ENCODE data around the gene RBP4.

GRCh38 chr10:93620925-93621324 lies 19.9 kb upstream of the RBP4 start:
- TF ChIP-seq CTCF (IDR thresholded peaks at IDR 0.05) (no peak), TAF1 (IDR thresholded peaks at IDR 0.05; ENCODE audit: borderline replicate concordance, low read depth, low read length) (no peak), RXRA (IDR thresholded peaks at IDR 0.05; ENCODE audit: borderline replicate concordance, low read depth) (no peak), EZH2phosphoT487 (IDR thresholded peaks at IDR 0.05; ENCODE audit: borderline replicate concordance, low read depth) (no peak), IRF3 (IDR thresholded peaks at IDR 0.05; ENCODE audit: low read depth, low read length) (no peak), NRF1 (IDR thresholded peaks at IDR 0.05; ENCODE audit: low read depth, low read length) (no peak), USF1 (IDR thresholded peaks at IDR 0.05; ENCODE audit: borderline replicate concordance, low read depth) (no peak), YY1 (IDR thresholded peaks at IDR 0.05; ENCODE audit: low read depth) (no peak)
- TF ChIP-seq, protein P1, sequence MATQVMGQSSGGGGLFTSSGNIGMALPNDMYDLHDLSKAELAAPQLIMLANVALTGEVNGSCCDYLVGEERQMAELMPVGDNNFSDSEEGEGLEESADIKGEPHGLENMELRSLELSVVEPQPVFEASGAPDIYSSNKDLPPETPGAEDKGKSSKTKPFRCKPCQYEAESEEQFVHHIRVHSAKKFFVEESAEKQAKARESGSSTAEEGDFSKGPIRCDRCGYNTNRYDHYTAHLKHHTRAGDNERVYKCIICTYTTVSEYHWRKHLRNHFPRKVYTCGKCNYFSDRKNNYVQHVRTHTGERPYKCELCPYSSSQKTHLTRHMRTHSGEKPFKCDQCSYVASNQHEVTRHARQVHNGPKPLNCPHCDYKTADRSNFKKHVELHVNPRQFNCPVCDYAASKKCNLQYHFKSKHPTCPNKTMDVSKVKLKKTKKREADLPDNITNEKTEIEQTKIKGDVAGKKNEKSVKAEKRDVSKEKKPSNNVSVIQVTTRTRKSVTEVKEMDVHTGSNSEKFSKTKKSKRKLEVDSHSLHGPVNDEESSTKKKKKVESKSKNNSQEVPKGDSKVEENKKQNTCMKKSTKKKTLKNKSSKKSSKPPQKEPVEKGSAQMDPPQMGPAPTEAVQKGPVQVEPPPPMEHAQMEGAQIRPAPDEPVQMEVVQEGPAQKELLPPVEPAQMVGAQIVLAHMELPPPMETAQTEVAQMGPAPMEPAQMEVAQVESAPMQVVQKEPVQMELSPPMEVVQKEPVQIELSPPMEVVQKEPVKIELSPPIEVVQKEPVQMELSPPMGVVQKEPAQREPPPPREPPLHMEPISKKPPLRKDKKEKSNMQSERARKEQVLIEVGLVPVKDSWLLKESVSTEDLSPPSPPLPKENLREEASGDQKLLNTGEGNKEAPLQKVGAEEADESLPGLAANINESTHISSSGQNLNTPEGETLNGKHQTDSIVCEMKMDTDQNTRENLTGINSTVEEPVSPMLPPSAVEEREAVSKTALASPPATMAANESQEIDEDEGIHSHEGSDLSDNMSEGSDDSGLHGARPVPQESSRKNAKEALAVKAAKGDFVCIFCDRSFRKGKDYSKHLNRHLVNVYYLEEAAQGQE (IDR thresholded peaks at IDR 0.05; ENCODE audit: low read depth, low read length), result no peak
